Ovary (tissue), 9 donors: ENCODE measurements around the gene SYT9. TPM values are rescaled to one million over a fixed set of nuclear protein-coding genes. Genes with fewer than 3 reads are reported as not detected.

Experiments
- DNase-seq, 5 donors: peaks; one replicate each; pipeline ENCODE4 v3.0.0-alpha.2; 2019 to 2020
- H3K27ac ChIP-seq, 2 donors: fragments of 200-600 bp; one replicate each; pipeline versions ENCODE4 v1.5.1 to v1.8.0; 2019 to 2022
- H3K27me3 ChIP-seq: fragments of 200-600 bp; one replicate; pipeline ENCODE4 v1.8.0; 2022
- H3K36me3 ChIP-seq: fragments of 200-600 bp; sonication (generic); one replicate; pipeline ENCODE4 v1.5.1; 2019
- H3K4me1 ChIP-seq: one replicate; pipeline ENCODE4 v1.8.1; 2013; ENCODE audit warnings: mild to moderate bottlenecking, moderate library complexity; ENCODE audit not compliant: insufficient read depth
- H3K4me3 ChIP-seq: fragments of 200-600 bp; sonication (generic); one replicate; pipeline ENCODE4 v1.5.1; 2017
- H3K9me3 ChIP-seq, 2 donors: fragments of 200-600 bp in 1 of 2; sonication (generic) in 1 of 2; one replicate each; pipeline versions ENCODE4 v1.5.1 to v1.8.1; 2013 to 2019; ENCODE audit warnings: mild to moderate bottlenecking in 1 of 2, moderate library complexity in 1 of 2
- EP300 ChIP-seq: sonication (generic); formaldehyde crosslinking; IDR thresholded peaks from one replicate; pipeline ENCODE4 v1.6.1; 2017; ENCODE audit warnings: antibody characterized with exemption
- POLR2A ChIP-seq: fragments of 450-650 bp; IDR thresholded peaks from one replicate; pipeline ENCODE4 v1.6.1; 2017; ENCODE audit warnings: antibody characterized with exemption, mild to moderate bottlenecking, moderate library complexity
- WGBS, 3 donors: extraction: QIAGEN DNeasy Blood & Tissue Kit in 1 of 3; methylation state at CpG; one replicate each; pipeline versions ENCODE4 v1.1.5 to v1.1.7; 2013 to 2017; 5-methylcytosine and 5-hydroxymethylcytosine counted together
- intact Hi-C, 4 donors: fragments of 100-400 bp; cut with DNase I; formaldehyde crosslinking; loops; one replicate each; pipeline versions ENCODE4 v1.11.0 to v1.15.1; 2022 to 2023
- polyA plus RNA-seq, 2 donors: library from polyadenylated mRNA; stranded (reverse); fragments of 200-250 nt in 1 of 2; fragments of 350-450 nt in 1 of 2; fragmentation: Illumina TruSeq in 1 of 2; extraction: RNeasy Lipid Tissue Mini Kit (QIAGEN cat#74804) in 1 of 2; gene quantifications; one replicate each; pipeline ENCODE4 v1.2.3, GENCODE V29; 2013 to 2014
- total RNA-seq, 7 donors: library from RNA; depleted of rRNA in 2 of 7; stranded (reverse); fragments of >200 nt in 2 of 7; fragmentation: NEBNext Ultra II Directional in 3 of 7; extraction: Animal tissue kit (Norgen Biotek cat#: 25700) in 3 of 7; gene quantifications; one replicate each; pipeline versions ENCODE4 v1.1.0 to v1.2.4, GENCODE V29; 2016 to 2023
- TF ChIP-seq, protein P1 (sequence below), 3 donors: fragments of 450-650 bp in 2 of 3; fragments of 200-600 bp in 1 of 3; IDR thresholded peaks; one replicate each; pipeline versions ENCODE4 v1.5.1 to v1.8.0; 2016 to 2022; ENCODE audit warnings: antibody characterized with exemption in 3 of 3, mild to moderate bottlenecking in 1 of 3
- donor health status: DM: no; HTN: no; CAD: no; lungs with moderate emphysema.
- donor health status: DM: no; HTN: no; CAD: no.
- donor health status: Bipolar disorder and iron deficiency.
- donor health status: DM: yes; HTN: yes; CAD: no.
- donor health status: DM: no; HTN: no; CAD: no.
- donor health status: DM: yes; HTN: yes; CAD: no.

SYT9 gene
- total and polyA plus RNA-seq, 9 donors, result 0.05 to 0.48 (median 0.13) TPM; not detected in 3

DNA sequence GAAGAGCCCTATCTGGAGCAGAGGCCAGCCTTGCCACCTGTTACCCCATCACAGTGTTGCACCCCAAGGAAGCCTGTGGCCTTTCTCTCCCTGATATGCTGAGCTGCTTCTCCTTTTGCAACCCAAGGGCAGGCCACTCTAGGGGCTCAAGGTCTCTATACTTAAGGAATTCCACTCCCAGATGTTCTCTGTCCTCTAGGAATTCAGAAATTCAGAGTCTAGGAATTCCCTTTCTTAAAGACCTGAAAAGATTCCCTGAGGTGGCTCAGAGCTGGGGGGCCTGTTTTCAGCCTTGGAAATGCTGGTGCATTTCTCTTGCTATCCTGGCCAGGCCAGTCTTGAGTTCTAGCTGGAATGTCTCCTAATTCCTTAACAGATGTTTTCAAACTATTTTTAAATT, 165.6 kb downstream of the SYT9 start:
- no peak overlapping the region for H3K4me3 ChIP-seq
- H3K27ac ChIP-seq, result no peak overlapping the region
- H3K4me1 ChIP-seq, result no peaks in the 10 kb centered on the region
- no peaks in the 10 kb centered on the region for H3K36me3 ChIP-seq
- intact Hi-C loops, result no loop called here
- H3K27me3 ChIP-seq, result no peaks in the 10 kb centered on the region
- TF ChIP-seq POLR2A (no peak), EP300 (no peak)
- TF ChIP-seq, protein P1, sequence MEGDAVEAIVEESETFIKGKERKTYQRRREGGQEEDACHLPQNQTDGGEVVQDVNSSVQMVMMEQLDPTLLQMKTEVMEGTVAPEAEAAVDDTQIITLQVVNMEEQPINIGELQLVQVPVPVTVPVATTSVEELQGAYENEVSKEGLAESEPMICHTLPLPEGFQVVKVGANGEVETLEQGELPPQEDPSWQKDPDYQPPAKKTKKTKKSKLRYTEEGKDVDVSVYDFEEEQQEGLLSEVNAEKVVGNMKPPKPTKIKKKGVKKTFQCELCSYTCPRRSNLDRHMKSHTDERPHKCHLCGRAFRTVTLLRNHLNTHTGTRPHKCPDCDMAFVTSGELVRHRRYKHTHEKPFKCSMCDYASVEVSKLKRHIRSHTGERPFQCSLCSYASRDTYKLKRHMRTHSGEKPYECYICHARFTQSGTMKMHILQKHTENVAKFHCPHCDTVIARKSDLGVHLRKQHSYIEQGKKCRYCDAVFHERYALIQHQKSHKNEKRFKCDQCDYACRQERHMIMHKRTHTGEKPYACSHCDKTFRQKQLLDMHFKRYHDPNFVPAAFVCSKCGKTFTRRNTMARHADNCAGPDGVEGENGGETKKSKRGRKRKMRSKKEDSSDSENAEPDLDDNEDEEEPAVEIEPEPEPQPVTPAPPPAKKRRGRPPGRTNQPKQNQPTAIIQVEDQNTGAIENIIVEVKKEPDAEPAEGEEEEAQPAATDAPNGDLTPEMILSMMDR (IDR thresholded peaks at IDR 0.05), result no peak
- no peaks in the 10 kb centered on the region for H3K9me3 ChIP-seq
- DNase-seq, result no peak

GRCh38 chr11:7418061-7418460, 166.4 kb downstream of the SYT9 start:
- intact Hi-C loops, result no loop called here
- Histone ChIP-seq H3K27me3 (no peaks in the 10 kb centered on the region), H3K4me3 (no peak overlapping the region), H3K36me3 (no peaks in the 10 kb centered on the region), H3K9me3 (no peaks in the 10 kb centered on the region), H3K4me1 (no peaks in the 10 kb centered on the region), H3K27ac (no peak overlapping the region)
- TF ChIP-seq, protein P1 (IDR thresholded peaks at IDR 0.05), result no peak
- no peak for TF ChIP-seq EP300
- TF ChIP-seq POLR2A, result no peak
- 87 to 92% (median 91%) methylated on average over 3 of the region's 3 CpGs for WGBS, 3 donors
- DNase-seq, result no peak

GRCh38 chr11:7418906-7419305, 167.2 kb downstream of the SYT9 start:
- WGBS, 3 donors, result 75 to 86% (median 81%) methylated on average over 2 of the region's 2 CpGs
- no peak for TF ChIP-seq EP300
- no peak for TF ChIP-seq POLR2A
- TF ChIP-seq, protein P1 (IDR thresholded peaks at IDR 0.05), result no peak
- no peaks in the 10 kb centered on the region for H3K36me3 ChIP-seq
- no peaks in the 10 kb centered on the region for H3K9me3 ChIP-seq
- H3K27me3 ChIP-seq, result no peaks in the 10 kb centered on the region
- intact Hi-C loops, result no loop called here
- no peak overlapping the region for H3K4me3 ChIP-seq
- DNase-seq, result no peak
- H3K27ac ChIP-seq, result no peak overlapping the region
- no peaks in the 10 kb centered on the region for H3K4me1 ChIP-seq

- no peaks in the 10 kb centered on the region for H3K36me3 ChIP-seq
- no peak overlapping the region for H3K27ac ChIP-seq
- no peak for DNase-seq
- H3K4me1 ChIP-seq, result no peaks in the 10 kb centered on the region
- no peaks in the 10 kb centered on the region for H3K9me3 ChIP-seq
- H3K27me3 ChIP-seq, result no peaks in the 10 kb centered on the region
- 76 to 82% (median 78%) methylated on average over 1 of the region's 1 CpG for WGBS, 3 donors
- no peak overlapping the region for H3K4me3 ChIP-seq
- intact Hi-C loops, result no loop called here
- TF ChIP-seq EP300 (no peak), POLR2A (no peak)
- TF ChIP-seq, protein P1 (IDR thresholded peaks at IDR 0.05), result no peak
Observed at GRCh38 chr11:7421136-7421535, 169.4 kb downstream of the SYT9 start.
